GM18951 (cell line): ENCODE measurements around the gene TMCC1.

ENCODE experiments used
- POLR2A ChIP-seq: IDR thresholded peaks from 4 replicates; pipeline ENCODE4 v1.6.1; 2011; ENCODE audit warnings: mild to moderate bottlenecking; ENCODE audit not compliant: insufficient read length, insufficient read depth; ENCODE audit errors: extremely low read depth
- in situ Hi-C: fragments of 300-500 bp; cut with MboI; formaldehyde crosslinking; loops from one replicate; pipeline ENCODE4 v1.12.0; 2022; ENCODE audit warnings: low sequenced_read_pairs, mixed read lengths, inconsistent platforms; ENCODE audit not compliant: unreplicated experiment

The TMCC1 gene

GRCh38 chr3:129599607-129600006, 293.9 kb downstream of the TMCC1 start:
- in situ Hi-C loops: no loop called here
- TF ChIP-seq POLR2A: no peak

- in situ Hi-C loops: no loop called here
- TF ChIP-seq POLR2A: no peak
Measured at GRCh38 chr3:129599073-129599472, 294.4 kb downstream of the TMCC1 start.

- in situ Hi-C loops: no loop called here
- no peak for TF ChIP-seq POLR2A
Measured at GRCh38 chr3:129598484-129598883, 295.0 kb downstream of the TMCC1 start.

- in situ Hi-C loops: no loop called here
- no peak for TF ChIP-seq POLR2A
Measured at GRCh38 chr3:129598000-129598381, 295.5 kb downstream of the TMCC1 start.
